NCI-H2107 treated with DMSO at 0.1 percent for 48 hours (cell line): ENCODE results near the gene CSK.

ENCODE experiments used
- DNase-seq: peaks from one replicate; lab custom pipeline; 2025; ENCODE audit not compliant: unreplicated experiment; lab: John Stamatoyannopoulos, UW

Gene CSK

GRCh38 chr15:74786551-74787165 lies 4.8 kb downstream of the CSK start:
- DNase-seq = no peak

- peak; percentile 24 for DNase-seq
Measured at GRCh38 chr15:74787251-74788041, 5.6 kb downstream of the CSK start.

- DNase-seq = no peak
Measured at GRCh38 chr15:74788042-74788682, 6.3 kb downstream of the CSK start.

GRCh38 chr15:74788683-74789151 lies 6.8 kb downstream of the CSK start:
- peak; percentile 34 for DNase-seq

- DNase-seq = no peak
Measured at GRCh38 chr15:74789171-74789631, 7.3 kb downstream of the CSK start.

- DNase-seq = no peak
Measured at GRCh38 chr15:74789741-74790079, 7.8 kb downstream of the CSK start.

GRCh38 chr15:74790080-74790916 lies 8.4 kb downstream of the CSK start:
- no peak for DNase-seq

- no peak for DNase-seq
Measured at GRCh38 chr15:74791007-74791406, 9.1 kb downstream of the CSK start.

- DNase-seq = no peak
Measured at GRCh38 chr15:74791667-74792066, 9.8 kb downstream of the CSK start.

- DNase-seq = no peak
Measured at GRCh38 chr15:74792227-74793016, 10.5 kb downstream of the CSK start.

- no peak for DNase-seq
Measured at GRCh38 chr15:74793135-74794028, 11.5 kb downstream of the CSK start.

GRCh38 chr15:74794248-74794969 lies 12.5 kb downstream of the CSK start:
- DNase-seq = no peak

GRCh38 chr15:74794970-74795349 lies 13.1 kb downstream of the CSK start:
- DNase-seq = no peak

- no peak for DNase-seq
Measured at GRCh38 chr15:74795966-74796625, 14.2 kb downstream of the CSK start.

GRCh38 chr15:74798388-74799254 lies 16.7 kb downstream of the CSK start:
- DNase-seq = no peak

- no peak for DNase-seq
Measured at GRCh38 chr15:74799255-74799855, 17.5 kb downstream of the CSK start.
